ENCODE results near the gene FBXO34.
"Not testable (repeated sequence)": the region's sequence is repeated elsewhere in the genome, so short reads cannot be mapped to it uniquely, and the experiment has no call there.

FBXO34 gene

GRCh38 chr14:55336691-55337090 is 65.5 kb downstream of the FBXO34 start:
- Mint-ChIP-seq H3K27me3 (no peaks in the 10 kb centered on the region), H3K4me3 (peak overlapping the region; percentile 33), H3K27ac (peak overlapping the region; percentile 23), H3K36me3 (peaks cover 3% of the 10 kb centered on the region), H3K9me3 (ENCODE audit: low read depth) (no peaks in the 10 kb centered on the region), H3K4me1 (ENCODE audit: low read depth) (peaks cover 81% of the 10 kb centered on the region)

- Mint-ChIP-seq H3K27me3 (no peaks in the 10 kb centered on the region), H3K9me3 (ENCODE audit: low read depth) (no peaks in the 10 kb centered on the region), H3K4me3 (no peak overlapping the region), H3K4me1 (ENCODE audit: low read depth) (peaks cover 62% of the 10 kb centered on the region), H3K27ac (peak overlapping the region; percentile 46), H3K36me3 (no peaks in the 10 kb centered on the region)
Measured at GRCh38 chr14:55339770-55340169, 68.5 kb downstream of the FBXO34 start.

GRCh38 chr14:55340482-55340881 is 69.3 kb downstream of the FBXO34 start:
- Mint-ChIP-seq H3K27me3 (no peaks in the 10 kb centered on the region), H3K9me3 (ENCODE audit: low read depth) (no peaks in the 10 kb centered on the region), H3K27ac (peak overlapping the region; percentile 59), H3K4me3 (no peak overlapping the region), H3K4me1 (ENCODE audit: low read depth) (peaks cover 55% of the 10 kb centered on the region), H3K36me3 (no peaks in the 10 kb centered on the region)

GRCh38 chr14:55341781-55342180 is 70.6 kb downstream of the FBXO34 start:
- Mint-ChIP-seq H3K27ac (no peak overlapping the region), H3K36me3 (no peaks in the 10 kb centered on the region), H3K9me3 (ENCODE audit: low read depth) (no peaks in the 10 kb centered on the region), H3K4me1 (ENCODE audit: low read depth) (peaks cover 53% of the 10 kb centered on the region), H3K4me3 (no peak overlapping the region), H3K27me3 (no peaks in the 10 kb centered on the region)

DNA sequence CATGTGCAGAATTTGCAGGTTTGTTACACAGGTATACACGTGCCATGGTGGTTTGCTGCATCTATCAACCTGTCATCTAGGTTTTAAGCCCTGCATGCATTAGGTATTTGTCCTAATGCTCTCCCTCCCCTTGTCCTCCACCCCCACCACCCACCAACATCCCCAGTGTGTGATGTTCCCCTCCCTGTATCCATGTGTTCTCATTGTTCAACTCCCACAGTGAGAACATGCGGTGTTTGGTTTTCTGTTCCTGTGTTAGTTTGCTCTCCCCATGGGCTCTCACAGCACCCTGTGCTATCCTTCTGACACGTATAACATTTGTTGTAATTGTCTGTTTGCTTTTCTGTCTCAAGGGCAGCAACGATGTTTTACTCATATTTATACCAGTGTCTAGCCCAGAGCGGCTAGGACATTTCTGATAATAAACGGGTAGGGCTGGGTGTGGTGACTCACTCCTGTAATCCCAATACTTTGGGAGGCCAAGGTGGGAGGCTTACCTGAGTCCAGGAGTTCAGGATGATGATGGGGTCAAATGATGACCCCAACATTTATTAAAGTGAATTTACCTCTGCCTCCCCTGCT is 73.5 kb downstream of the FBXO34 start:
- H3K27ac Mint-ChIP-seq, H3K27me3 Mint-ChIP-seq: not testable (repeated sequence)

GRCh38 chr14:55347040-55347439 is 75.8 kb downstream of the FBXO34 start:
- no peaks in the 10 kb centered on the region for H3K27me3 Mint-ChIP-seq
- H3K27ac Mint-ChIP-seq = no peak overlapping the region
- no peaks in the 10 kb centered on the region for H3K9me3 Mint-ChIP-seq (ENCODE audit: low read depth)
- H3K36me3 Mint-ChIP-seq = no peaks in the 10 kb centered on the region
- no peak overlapping the region for H3K4me3 Mint-ChIP-seq
- peaks cover 28% of the 10 kb centered on the region for H3K4me1 Mint-ChIP-seq (ENCODE audit: low read depth)

More for the DNA sequence above, 73.5 kb downstream of the FBXO34 start:
- H3K4me1 Mint-ChIP-seq (ENCODE audit: low read depth) = peaks cover 49% of the 10 kb centered on the region
- not testable (repeated sequence) for H3K9me3 Mint-ChIP-seq (ENCODE audit: low read depth); H3K36me3 Mint-ChIP-seq; H3K4me3 Mint-ChIP-seq

DNA sequence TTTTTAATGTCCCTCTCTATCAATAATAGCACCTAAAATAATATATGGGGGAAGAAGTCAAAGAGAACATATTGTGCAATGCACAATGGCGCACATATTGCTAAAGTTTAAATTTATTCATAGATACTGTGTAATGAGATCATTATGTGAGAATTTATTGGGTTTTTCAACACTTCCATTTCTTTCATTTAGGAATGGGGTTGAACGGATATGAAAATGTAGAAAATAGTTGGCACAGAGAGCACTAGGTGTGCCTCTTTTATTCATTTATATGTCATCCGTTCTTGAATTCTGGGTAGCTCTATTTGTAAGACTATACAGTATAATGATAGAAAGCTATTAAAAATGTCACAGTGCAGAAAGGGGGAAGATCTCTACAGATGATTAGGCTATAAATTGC is 76.5 kb downstream of the FBXO34 start:
- H3K4me1 Mint-ChIP-seq (ENCODE audit: low read depth) = peaks cover 27% of the 10 kb centered on the region
- H3K27ac Mint-ChIP-seq = no peak overlapping the region
- no peaks in the 10 kb centered on the region for H3K36me3 Mint-ChIP-seq
- no peaks in the 10 kb centered on the region for H3K9me3 Mint-ChIP-seq (ENCODE audit: low read depth)
- no peak overlapping the region for H3K4me3 Mint-ChIP-seq
- H3K27me3 Mint-ChIP-seq = no peaks in the 10 kb centered on the region

DNA sequence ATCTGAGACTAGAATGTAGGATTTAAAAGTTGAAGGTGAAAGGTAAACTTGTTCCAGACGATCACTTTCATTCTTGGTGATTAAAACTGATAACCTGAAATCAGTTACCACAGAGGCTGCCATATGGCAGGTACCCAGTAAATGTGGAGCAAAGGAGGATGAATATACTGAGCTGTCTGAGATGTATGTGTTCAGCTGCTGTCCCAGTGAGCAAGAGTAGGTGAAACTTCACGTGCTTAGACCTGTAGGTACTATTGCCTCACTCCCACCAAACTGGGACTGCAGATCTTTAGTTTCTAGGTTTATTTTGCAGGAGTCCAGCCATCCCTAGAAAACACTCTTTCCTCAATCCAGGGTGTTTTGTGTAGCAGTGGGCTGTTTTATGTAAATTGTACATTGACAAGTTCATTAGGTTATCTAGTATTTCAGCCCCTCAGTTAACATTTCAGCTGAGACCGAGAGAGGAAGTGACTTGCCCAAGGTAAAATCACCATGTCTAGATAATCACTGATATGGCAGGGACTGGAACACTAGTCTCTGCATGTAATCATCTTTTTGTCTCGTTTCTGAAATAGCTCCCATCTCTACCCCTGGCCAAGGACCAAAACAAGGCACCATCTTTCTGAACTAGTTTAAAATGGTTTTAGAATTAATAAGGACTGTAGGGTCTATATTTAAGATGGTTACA is 77.7 kb downstream of the FBXO34 start:
- H3K4me3 Mint-ChIP-seq = no peak overlapping the region
- no peaks in the 10 kb centered on the region for H3K36me3 Mint-ChIP-seq
- H3K27me3 Mint-ChIP-seq = no peaks in the 10 kb centered on the region
- H3K4me1 Mint-ChIP-seq (ENCODE audit: low read depth) = peaks cover 29% of the 10 kb centered on the region
- peak overlapping the region; percentile 37 for H3K27ac Mint-ChIP-seq
- no peaks in the 10 kb centered on the region for H3K9me3 Mint-ChIP-seq (ENCODE audit: low read depth)

DNA sequence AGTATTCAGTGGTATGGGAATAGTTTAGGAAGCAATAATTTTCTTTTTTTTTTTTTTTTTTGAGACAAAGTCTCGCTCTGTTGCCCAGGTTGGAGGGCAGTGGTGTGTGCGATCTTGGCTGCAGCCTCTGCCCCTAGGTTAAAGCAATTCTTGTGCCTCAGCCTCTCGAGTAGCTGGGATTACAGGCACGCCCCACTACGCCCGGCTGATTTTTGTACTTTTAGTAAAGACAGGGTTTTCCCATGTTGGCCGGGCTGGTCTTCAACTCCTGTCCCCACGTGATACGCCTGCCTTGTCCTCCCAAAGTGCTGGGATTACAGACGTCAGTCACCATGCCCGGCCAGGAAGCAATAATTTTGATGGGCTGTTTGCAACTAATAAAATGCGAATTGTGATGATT is 78.3 kb downstream of the FBXO34 start:
- Mint-ChIP-seq H3K4me3 (no peak overlapping the region), H3K4me1 (ENCODE audit: low read depth) (peaks cover 32% of the 10 kb centered on the region), H3K27ac (peak overlapping the region; percentile 37)

GRCh38 chr14:55350461-55350860 is 79.2 kb downstream of the FBXO34 start:
- H3K9me3 Mint-ChIP-seq (ENCODE audit: low read depth) = no peaks in the 10 kb centered on the region
- peak overlapping the region; percentile 55 for H3K27ac Mint-ChIP-seq
- no peaks in the 10 kb centered on the region for H3K36me3 Mint-ChIP-seq
- H3K4me1 Mint-ChIP-seq (ENCODE audit: low read depth) = peaks cover 30% of the 10 kb centered on the region
- H3K4me3 Mint-ChIP-seq = no peak overlapping the region
- H3K27me3 Mint-ChIP-seq = no peaks in the 10 kb centered on the region

More for the DNA sequence above, 78.3 kb downstream of the FBXO34 start:
- no peaks in the 10 kb centered on the region for H3K27me3 Mint-ChIP-seq
- H3K9me3 Mint-ChIP-seq (ENCODE audit: low read depth) = no peaks in the 10 kb centered on the region
- H3K36me3 Mint-ChIP-seq = no peaks in the 10 kb centered on the region

DNA sequence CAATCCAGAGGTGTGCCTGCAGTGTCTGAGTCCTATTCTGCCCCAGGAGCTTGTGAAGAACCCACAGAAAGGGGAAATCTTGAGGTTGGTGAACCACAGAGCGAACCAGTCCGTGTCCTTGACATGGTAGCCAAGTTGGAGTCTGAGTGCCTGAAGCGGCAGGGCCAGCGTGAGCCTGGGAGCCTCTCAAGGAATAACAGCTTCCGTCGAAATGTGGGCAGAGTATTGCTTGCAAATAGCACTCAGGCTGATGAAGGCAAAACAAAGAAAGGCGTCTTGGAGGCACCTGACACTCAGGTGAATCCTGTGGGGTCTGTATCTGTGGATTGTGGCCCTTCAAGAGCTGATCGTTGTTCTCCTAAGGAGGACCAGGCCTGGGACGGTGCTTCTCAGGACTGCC is 79.9 kb downstream of the FBXO34 start:
- Mint-ChIP-seq H3K36me3 (no peaks in the 10 kb centered on the region), H3K4me3 (no peak overlapping the region), H3K27ac (peak overlapping the region; percentile 55), H3K27me3 (no peaks in the 10 kb centered on the region), H3K4me1 (ENCODE audit: low read depth) (peaks cover 28% of the 10 kb centered on the region), H3K9me3 (ENCODE audit: low read depth) (no peaks in the 10 kb centered on the region)

DNA sequence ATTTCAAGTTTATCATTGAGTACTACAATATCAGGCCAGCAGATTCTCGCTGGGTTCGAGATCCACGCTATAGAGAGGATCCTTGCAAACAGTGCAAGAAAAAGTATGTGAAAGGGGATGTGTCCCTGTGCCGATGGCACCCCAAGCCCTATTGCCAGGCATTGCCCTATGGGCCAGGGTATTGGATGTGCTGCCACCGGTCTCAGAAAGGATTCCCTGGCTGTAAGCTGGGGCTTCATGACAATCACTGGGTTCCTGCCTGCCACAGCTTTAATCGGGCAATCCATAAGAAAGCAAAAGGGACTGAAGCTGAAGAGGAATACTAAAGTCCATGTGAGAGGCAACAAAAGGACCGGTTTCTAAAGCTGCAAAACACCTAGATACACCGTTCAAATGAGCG is 81.0 kb downstream of the FBXO34 start:
- H3K4me1 Mint-ChIP-seq (ENCODE audit: low read depth) = peaks cover 23% of the 10 kb centered on the region
- H3K27me3 Mint-ChIP-seq = no peaks in the 10 kb centered on the region
- no peak overlapping the region for H3K27ac Mint-ChIP-seq
- H3K36me3 Mint-ChIP-seq = no peaks in the 10 kb centered on the region
- no peak overlapping the region for H3K4me3 Mint-ChIP-seq
- no peaks in the 10 kb centered on the region for H3K9me3 Mint-ChIP-seq (ENCODE audit: low read depth)

GRCh38 chr14:55353686-55354467 is 82.7 kb downstream of the FBXO34 start:
- H3K36me3 Mint-ChIP-seq = no peaks in the 10 kb centered on the region
- H3K27ac Mint-ChIP-seq = no peak overlapping the region

GRCh38 chr14:55354500-55354899 is 83.3 kb downstream of the FBXO34 start:
- Mint-ChIP-seq H3K4me1 (ENCODE audit: low read depth) (peaks cover 8% of the 10 kb centered on the region), H3K9me3 (ENCODE audit: low read depth) (no peaks in the 10 kb centered on the region), H3K27me3 (no peaks in the 10 kb centered on the region), H3K36me3 (no peaks in the 10 kb centered on the region), H3K27ac (no peak overlapping the region), H3K4me3 (no peak overlapping the region)

More at GRCh38 chr14:55353686-55354467, 82.7 kb downstream of the FBXO34 start:
- Mint-ChIP-seq H3K4me3 (no peak overlapping the region), H3K9me3 (ENCODE audit: low read depth) (no peaks in the 10 kb centered on the region), H3K4me1 (ENCODE audit: low read depth) (peaks cover 13% of the 10 kb centered on the region), H3K27me3 (no peaks in the 10 kb centered on the region)

DNA sequence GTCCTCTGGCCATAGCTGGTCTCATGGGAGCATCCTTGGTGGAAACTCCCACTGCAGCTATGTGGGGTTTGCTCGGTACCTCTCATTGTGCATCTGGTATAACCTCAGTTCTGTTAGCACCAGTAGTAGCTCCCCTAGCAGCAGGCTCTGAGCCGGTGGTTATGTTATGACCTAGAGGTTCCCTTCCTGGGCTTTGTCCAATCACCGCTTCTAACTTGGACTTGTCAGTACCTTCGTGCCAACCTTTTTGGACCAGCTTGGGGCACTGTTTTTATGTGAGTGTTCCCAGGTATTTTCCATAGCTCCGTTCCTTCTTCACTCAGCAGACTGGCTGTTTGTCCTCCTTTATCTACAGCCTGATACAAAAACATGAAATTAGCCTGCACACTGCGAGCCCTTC is 84.7 kb downstream of the FBXO34 start:
- H3K36me3 Mint-ChIP-seq = no peaks in the 10 kb centered on the region
- no peak overlapping the region for H3K4me3 Mint-ChIP-seq
- peaks cover 8% of the 10 kb centered on the region for H3K4me1 Mint-ChIP-seq (ENCODE audit: low read depth)
- no peaks in the 10 kb centered on the region for H3K27me3 Mint-ChIP-seq
- H3K27ac Mint-ChIP-seq = no peak overlapping the region
- H3K9me3 Mint-ChIP-seq (ENCODE audit: low read depth) = no peaks in the 10 kb centered on the region

Data from activated naive CD8-positive, alpha-beta T cell (primary cell).